ENCODE data around the gene SCRT2. TPM values are rescaled to one million over a fixed set of nuclear protein-coding genes. Genes with fewer than 3 reads are reported as not detected.

Gene SCRT2
- total RNA-seq, 1 donor from 2014 or later: not detected

- no peak overlapping the region for H3K9ac ChIP-seq (ENCODE audit: low read depth in 1 of 3, low read length in 3 of 3)
- peaks cover 5 to 15% (median 9%) of the 10 kb centered on the region in 3 donors for H3K27me3 ChIP-seq (ENCODE audit: control insufficient read depth in 3 of 3, insufficient read depth in 3 of 3, low read length in 3 of 3)
- no peaks in the 10 kb centered on the region for H3K4me1 ChIP-seq (ENCODE audit: control insufficient read depth in 3 of 3, insufficient read depth in 3 of 3, low read length in 3 of 3)
- H3K36me3 ChIP-seq (ENCODE audit: control insufficient read depth in 3 of 3, insufficient read depth in 3 of 3, low read length in 3 of 3): no peaks in the 10 kb centered on the region
- no peaks in the 10 kb centered on the region for H3K9me3 ChIP-seq (ENCODE audit: control insufficient read depth in 3 of 3, low read length in 3 of 3)
- no peak overlapping the region for H3K4me3 ChIP-seq (ENCODE audit: low read length in 3 of 3)
- H3K27ac ChIP-seq (ENCODE audit: low read depth, low read length): no peak overlapping the region
These were observed 51.9 kb downstream of the SCRT2 start for GRCh38 chr20:623704-624103.

GRCh38 chr20:623021-623420 lies 52.6 kb downstream of the SCRT2 start:
- H3K36me3 ChIP-seq (ENCODE audit: control insufficient read depth in 3 of 3, insufficient read depth in 3 of 3, low read length in 3 of 3): no peaks in the 10 kb centered on the region
- peaks cover 5 to 15% (median 9%) of the 10 kb centered on the region in 3 donors for H3K27me3 ChIP-seq (ENCODE audit: control insufficient read depth in 3 of 3, insufficient read depth in 3 of 3, low read length in 3 of 3)
- no peaks in the 10 kb centered on the region for H3K4me1 ChIP-seq (ENCODE audit: control insufficient read depth in 3 of 3, insufficient read depth in 3 of 3, low read length in 3 of 3)
- H3K4me3 ChIP-seq (ENCODE audit: low read length in 3 of 3): no peak overlapping the region
- H3K27ac ChIP-seq (ENCODE audit: low read depth, low read length): no peak overlapping the region
- H3K9me3 ChIP-seq (ENCODE audit: control insufficient read depth in 3 of 3, low read length in 3 of 3): peaks cover 0 to 6% (median under 1%) of the 10 kb centered on the region in 3 donors
- H3K9ac ChIP-seq (ENCODE audit: low read depth in 1 of 3, low read length in 3 of 3): no peak overlapping the region

DNA sequence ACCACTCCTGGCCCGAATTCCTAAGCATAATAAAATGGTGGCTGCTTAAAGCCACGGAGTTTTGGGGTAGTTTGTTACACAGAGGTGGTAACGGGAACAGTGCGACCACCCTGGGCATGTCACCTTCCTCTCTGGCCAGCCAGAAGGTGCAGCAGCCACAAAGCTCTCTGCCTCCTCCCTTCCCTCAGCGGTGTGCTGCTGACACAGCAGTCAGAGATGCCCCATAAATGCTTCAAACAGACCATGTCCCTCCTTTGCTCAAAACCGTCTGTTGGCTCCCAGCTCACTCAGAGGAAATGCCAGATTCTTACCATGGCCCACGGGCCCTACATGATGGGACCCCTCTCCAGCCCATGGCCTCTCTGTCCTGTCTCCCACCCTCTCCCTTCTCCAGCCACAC lies 53.4 kb downstream of the SCRT2 start:
- Histone ChIP-seq H3K4me1 (ENCODE audit: control insufficient read depth in 3 of 3, insufficient read depth in 3 of 3, low read length in 3 of 3) (no peaks in the 10 kb centered on the region), H3K36me3 (ENCODE audit: control insufficient read depth in 3 of 3, insufficient read depth in 3 of 3, low read length in 3 of 3) (no peaks in the 10 kb centered on the region), H3K9ac (ENCODE audit: low read depth in 1 of 3, low read length in 3 of 3) (no peak overlapping the region), H3K27me3 (ENCODE audit: control insufficient read depth in 3 of 3, insufficient read depth in 3 of 3, low read length in 3 of 3) (peaks cover 5 to 15% (median 9%) of the 10 kb centered on the region in 3 donors), H3K9me3 (ENCODE audit: control insufficient read depth in 3 of 3, low read length in 3 of 3) (peaks cover 0 to 6% (median 4%) of the 10 kb centered on the region in 3 donors), H3K4me3 (ENCODE audit: low read length in 3 of 3) (no peak overlapping the region), H3K27ac (ENCODE audit: low read depth, low read length) (no peak overlapping the region)

- Histone ChIP-seq H3K4me1 (ENCODE audit: control insufficient read depth in 3 of 3, insufficient read depth in 3 of 3, low read length in 3 of 3) (no peaks in the 10 kb centered on the region), H3K9me3 (ENCODE audit: control insufficient read depth in 3 of 3, low read length in 3 of 3) (peaks cover 0 to 6% (median 4%) of the 10 kb centered on the region in 3 donors), H3K27me3 (ENCODE audit: control insufficient read depth in 3 of 3, insufficient read depth in 3 of 3, low read length in 3 of 3) (peaks cover 5 to 15% (median 9%) of the 10 kb centered on the region in 3 donors), H3K36me3 (ENCODE audit: control insufficient read depth in 3 of 3, insufficient read depth in 3 of 3, low read length in 3 of 3) (no peaks in the 10 kb centered on the region), H3K9ac (ENCODE audit: low read depth in 1 of 3, low read length in 3 of 3) (no peak overlapping the region), H3K27ac (ENCODE audit: low read depth, low read length) (no peak overlapping the region), H3K4me3 (ENCODE audit: low read length in 3 of 3) (no peak overlapping the region)
These were observed 54.4 kb downstream of the SCRT2 start for GRCh38 chr20:621125-621756.

DNA sequence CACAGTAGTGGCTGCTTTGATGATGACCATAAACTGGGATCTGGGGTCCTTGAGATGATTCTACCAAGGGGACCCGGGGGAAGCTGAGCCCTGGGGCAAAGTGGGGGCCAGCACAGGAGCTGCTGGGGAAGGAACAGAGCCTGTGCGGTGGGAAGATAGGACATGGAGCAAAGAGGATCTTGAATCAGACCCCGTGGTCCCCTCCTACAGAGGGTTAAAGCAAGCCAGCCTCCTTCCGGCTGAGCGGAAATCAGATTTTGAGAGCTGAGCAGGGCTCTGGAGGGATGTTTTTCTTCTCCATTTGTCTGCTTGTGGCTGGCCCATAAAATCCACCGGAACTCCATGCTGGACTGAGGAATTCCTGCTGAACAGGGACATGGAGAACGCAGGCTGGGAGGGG lies 55.4 kb downstream of the SCRT2 start:
- Histone ChIP-seq H3K36me3 (ENCODE audit: control insufficient read depth in 3 of 3, insufficient read depth in 3 of 3, low read length in 3 of 3) (no peaks in the 10 kb centered on the region), H3K27me3 (ENCODE audit: control insufficient read depth in 3 of 3, insufficient read depth in 3 of 3, low read length in 3 of 3) (peaks cover 5 to 15% (median 11%) of the 10 kb centered on the region in 3 donors), H3K27ac (ENCODE audit: low read depth, low read length) (no peak overlapping the region), H3K4me1 (ENCODE audit: control insufficient read depth in 3 of 3, insufficient read depth in 3 of 3, low read length in 3 of 3) (no peaks in the 10 kb centered on the region), H3K4me3 (ENCODE audit: low read length in 3 of 3) (no peak overlapping the region), H3K9me3 (ENCODE audit: control insufficient read depth in 3 of 3, low read length in 3 of 3) (peaks cover 0 to 6% (median 4%) of the 10 kb centered on the region in 3 donors), H3K9ac (ENCODE audit: low read depth in 1 of 3, low read length in 3 of 3) (no peak overlapping the region)

- H3K4me1 ChIP-seq (ENCODE audit: control insufficient read depth in 3 of 3, insufficient read depth in 3 of 3, low read length in 3 of 3): no peaks in the 10 kb centered on the region
- no peak overlapping the region for H3K4me3 ChIP-seq (ENCODE audit: low read length in 3 of 3)
- no peak overlapping the region for H3K9ac ChIP-seq (ENCODE audit: low read depth in 1 of 3, low read length in 3 of 3)
- H3K36me3 ChIP-seq (ENCODE audit: control insufficient read depth in 3 of 3, insufficient read depth in 3 of 3, low read length in 3 of 3): no peaks in the 10 kb centered on the region
- H3K9me3 ChIP-seq (ENCODE audit: control insufficient read depth in 3 of 3, low read length in 3 of 3): peaks cover 0 to 6% (median 4%) of the 10 kb centered on the region in 3 donors
- peaks cover 6 to 16% (median 12%) of the 10 kb centered on the region in 3 donors for H3K27me3 ChIP-seq (ENCODE audit: control insufficient read depth in 3 of 3, insufficient read depth in 3 of 3, low read length in 3 of 3)
- no peak overlapping the region for H3K27ac ChIP-seq (ENCODE audit: low read depth, low read length)
These were observed 56.6 kb downstream of the SCRT2 start for GRCh38 chr20:618980-619379.

DNA sequence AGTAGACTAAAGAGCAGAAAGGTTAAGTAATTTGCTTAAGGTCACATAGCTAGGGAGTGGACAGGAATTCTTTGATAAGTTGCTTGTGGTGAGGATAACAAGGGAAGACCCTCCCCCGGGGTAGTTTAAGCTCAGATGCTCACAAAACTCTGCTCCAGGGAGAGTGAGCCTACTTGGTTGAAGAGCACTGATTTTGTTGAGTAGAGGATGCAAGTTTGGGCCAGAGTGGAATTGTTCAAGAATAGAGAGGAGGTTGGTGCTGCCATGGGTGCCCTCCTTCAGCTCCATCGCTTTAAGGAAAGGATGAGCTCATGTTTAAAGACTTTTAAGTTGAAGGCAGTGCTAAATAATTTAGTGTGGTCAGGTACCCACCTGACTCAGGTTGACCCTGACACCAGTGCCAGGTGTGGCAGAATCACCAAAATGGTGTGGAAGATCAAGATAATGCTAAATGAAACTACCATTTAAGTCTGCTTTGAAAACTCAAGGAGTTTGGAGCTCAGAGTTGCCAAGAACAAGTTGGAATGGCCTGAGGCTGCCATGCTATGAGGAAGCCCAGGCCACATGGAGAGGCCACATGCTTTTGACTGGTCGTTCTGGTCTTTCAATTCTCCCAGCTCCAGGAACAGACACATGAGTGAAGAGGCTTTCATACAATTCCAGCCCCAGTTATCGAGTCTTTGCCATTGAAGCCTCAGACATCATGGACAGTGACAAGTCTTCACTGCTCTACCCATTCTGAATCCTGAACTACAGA lies 57.5 kb downstream of the SCRT2 start:
- H3K9ac ChIP-seq (ENCODE audit: low read depth in 1 of 3, low read length in 3 of 3): no peak overlapping the region
- no peaks in the 10 kb centered on the region for H3K4me1 ChIP-seq (ENCODE audit: control insufficient read depth in 3 of 3, insufficient read depth in 3 of 3, low read length in 3 of 3)
- H3K27ac ChIP-seq (ENCODE audit: low read depth, low read length): no peak overlapping the region
- H3K36me3 ChIP-seq (ENCODE audit: control insufficient read depth in 3 of 3, insufficient read depth in 3 of 3, low read length in 3 of 3): no peaks in the 10 kb centered on the region
- peaks cover 0 to 6% (median 4%) of the 10 kb centered on the region in 3 donors for H3K9me3 ChIP-seq (ENCODE audit: control insufficient read depth in 3 of 3, low read length in 3 of 3)
- no peak overlapping the region for H3K4me3 ChIP-seq (ENCODE audit: low read length in 3 of 3)
- peaks cover 12 to 19% (median 17%) of the 10 kb centered on the region in 3 donors for H3K27me3 ChIP-seq (ENCODE audit: control insufficient read depth in 3 of 3, insufficient read depth in 3 of 3, low read length in 3 of 3)

DNA sequence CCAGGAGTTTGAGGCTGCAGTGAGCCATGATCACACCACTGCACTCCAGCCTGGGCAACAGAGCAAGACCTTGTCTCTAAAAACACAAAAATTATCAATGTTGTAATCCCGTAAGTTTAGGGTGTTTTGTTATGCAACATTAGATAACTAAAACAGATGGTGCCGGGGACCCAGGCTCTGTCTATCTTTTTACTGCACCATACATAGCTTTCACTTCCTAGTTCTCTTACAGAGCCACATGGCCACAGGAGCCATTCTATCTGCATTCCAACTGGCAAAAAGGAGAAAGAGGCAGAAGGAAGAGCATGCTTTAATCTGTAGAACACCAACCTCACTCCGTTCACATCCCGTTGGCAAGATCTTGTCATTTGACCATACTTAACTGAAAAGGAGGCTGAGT lies 60.1 kb downstream of the SCRT2 start:
- H3K9me3 ChIP-seq (ENCODE audit: control insufficient read depth in 3 of 3, low read length in 3 of 3): peaks cover 0 to 6% (median 4%) of the 10 kb centered on the region in 3 donors
- peaks cover 0 to 5% (median 4%) of the 10 kb centered on the region in 3 donors for H3K4me1 ChIP-seq (ENCODE audit: control insufficient read depth in 3 of 3, insufficient read depth in 3 of 3, low read length in 3 of 3)
- no peak overlapping the region for H3K4me3 ChIP-seq (ENCODE audit: low read length in 3 of 3)
- no peak overlapping the region for H3K9ac ChIP-seq (ENCODE audit: low read depth in 1 of 3, low read length in 3 of 3)
- no peaks in the 10 kb centered on the region for H3K36me3 ChIP-seq (ENCODE audit: control insufficient read depth in 3 of 3, insufficient read depth in 3 of 3, low read length in 3 of 3)
- H3K27ac ChIP-seq (ENCODE audit: low read depth, low read length): no peak overlapping the region
- H3K27me3 ChIP-seq (ENCODE audit: control insufficient read depth in 3 of 3, insufficient read depth in 3 of 3, low read length in 3 of 3): peaks cover 28 to 37% (median 32%) of the 10 kb centered on the region in 3 donors

DNA sequence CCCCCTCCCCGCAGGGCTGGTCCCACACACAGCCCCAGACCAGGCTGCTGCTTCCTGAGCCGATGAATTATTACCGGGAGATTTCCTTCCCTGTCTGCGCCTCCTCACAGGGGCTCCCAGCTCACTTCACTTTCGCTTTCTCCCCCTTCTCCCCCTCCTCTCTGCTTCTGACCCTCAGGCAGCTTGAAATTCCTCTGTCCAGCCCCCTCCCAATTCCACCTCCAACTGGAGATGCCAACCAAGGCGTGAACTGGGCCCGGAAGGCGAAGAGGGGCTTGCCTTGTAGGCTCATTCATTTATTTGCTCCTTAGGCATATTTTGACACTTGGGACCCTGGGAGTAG lies 63.8 kb downstream of the SCRT2 start:
- Histone ChIP-seq H3K27me3 (ENCODE audit: control insufficient read depth in 3 of 3, insufficient read depth in 3 of 3, low read length in 3 of 3) (peaks cover 49 to 58% (median 54%) of the 10 kb centered on the region in 3 donors), H3K9me3 (ENCODE audit: control insufficient read depth in 3 of 3, low read length in 3 of 3) (no peaks in the 10 kb centered on the region), H3K4me3 (ENCODE audit: low read length in 3 of 3) (peak overlapping the region in 1 of 3 donors; percentile 41), H3K36me3 (ENCODE audit: control insufficient read depth in 3 of 3, insufficient read depth in 3 of 3, low read length in 3 of 3) (no peaks in the 10 kb centered on the region), H3K9ac (ENCODE audit: low read depth in 1 of 3, low read length in 3 of 3) (no peak overlapping the region), H3K4me1 (ENCODE audit: control insufficient read depth in 3 of 3, insufficient read depth in 3 of 3, low read length in 3 of 3) (peaks cover 4 to 5% (median 5%) of the 10 kb centered on the region in 3 donors), H3K27ac (ENCODE audit: low read depth, low read length) (no peak overlapping the region)

All from skeletal muscle tissue (tissue), 4 donors.